Transverse colon (tissue), 3 donors: Measurements from ENCODE around the gene NPIPA1.
"Not testable (repeated sequence)": the region's sequence is repeated elsewhere in the genome, so short reads cannot be mapped to it uniquely, and the experiment has no call there.

Experiments used
- EP300 ChIP-seq: sonication (generic); formaldehyde crosslinking; IDR thresholded peaks from one replicate; pipeline ENCODE4 v1.6.1; 2017; ENCODE audit warnings: antibody characterized with exemption, low read depth
- TF ChIP-seq, protein P1 (sequence below), 5 experiments: fragments of 200-600 bp in 3 of 5; fragments of 450-650 bp in 2 of 5; sonication (generic) in 3 of 5; IDR thresholded peaks; 1 replicate in 2 of 5; 2 replicates in 3 of 5; pipeline ENCODE4 v1.5.1; 2016 to 2017; ENCODE audit warnings: antibody characterized with exemption in 5 of 5, inconsistent platforms in 3 of 5, mild to moderate bottlenecking in 2 of 5, moderate library complexity in 1 of 5

- TF ChIP-seq, protein P1, sequence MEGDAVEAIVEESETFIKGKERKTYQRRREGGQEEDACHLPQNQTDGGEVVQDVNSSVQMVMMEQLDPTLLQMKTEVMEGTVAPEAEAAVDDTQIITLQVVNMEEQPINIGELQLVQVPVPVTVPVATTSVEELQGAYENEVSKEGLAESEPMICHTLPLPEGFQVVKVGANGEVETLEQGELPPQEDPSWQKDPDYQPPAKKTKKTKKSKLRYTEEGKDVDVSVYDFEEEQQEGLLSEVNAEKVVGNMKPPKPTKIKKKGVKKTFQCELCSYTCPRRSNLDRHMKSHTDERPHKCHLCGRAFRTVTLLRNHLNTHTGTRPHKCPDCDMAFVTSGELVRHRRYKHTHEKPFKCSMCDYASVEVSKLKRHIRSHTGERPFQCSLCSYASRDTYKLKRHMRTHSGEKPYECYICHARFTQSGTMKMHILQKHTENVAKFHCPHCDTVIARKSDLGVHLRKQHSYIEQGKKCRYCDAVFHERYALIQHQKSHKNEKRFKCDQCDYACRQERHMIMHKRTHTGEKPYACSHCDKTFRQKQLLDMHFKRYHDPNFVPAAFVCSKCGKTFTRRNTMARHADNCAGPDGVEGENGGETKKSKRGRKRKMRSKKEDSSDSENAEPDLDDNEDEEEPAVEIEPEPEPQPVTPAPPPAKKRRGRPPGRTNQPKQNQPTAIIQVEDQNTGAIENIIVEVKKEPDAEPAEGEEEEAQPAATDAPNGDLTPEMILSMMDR (IDR thresholded peaks at IDR 0.05), result not testable (repeated sequence)
- TF ChIP-seq EP300, result not testable (repeated sequence)
These were observed 41.7 kb downstream of the NPIPA1 start for GRCh38 chr16:14978908-14979307.
